ENCODE measurements around the gene DAAM1.
A peak's percentile ranks its signal among the peaks of the same experiment; 100 is the strongest.

DAAM1 gene

GRCh38 chr14:59214702-59215302 lies 26.3 kb downstream of the DAAM1 start:
- no peak for DNase-seq (ENCODE audit: extremely low spot score, insufficient read length, low read depth)
- peak; percentile 69 for FAIRE-seq

GRCh38 chr14:59215322-59215721 lies 26.9 kb downstream of the DAAM1 start:
- FAIRE-seq (no peak), DNase-seq (ENCODE audit: extremely low spot score, insufficient read length, low read depth) (no peak)

GRCh38 chr14:59215757-59216156 lies 27.3 kb downstream of the DAAM1 start:
- no peak for FAIRE-seq
- no peak for DNase-seq (ENCODE audit: extremely low spot score, insufficient read length, low read depth)

GRCh38 chr14:59217011-59217410 lies 28.5 kb downstream of the DAAM1 start:
- FAIRE-seq, result no peak
- no peak for DNase-seq (ENCODE audit: extremely low spot score, insufficient read length, low read depth)

GRCh38 chr14:59221568-59221967 lies 33.1 kb downstream of the DAAM1 start:
- no peak for FAIRE-seq
- no peak for DNase-seq (ENCODE audit: extremely low spot score, insufficient read length, low read depth)

- FAIRE-seq (no peak), DNase-seq (ENCODE audit: extremely low spot score, insufficient read length, low read depth) (no peak)
Measured at GRCh38 chr14:59224341-59224740, 35.9 kb downstream of the DAAM1 start.

- FAIRE-seq, result no peak
- no peak for DNase-seq (ENCODE audit: extremely low spot score, insufficient read length, low read depth)
Measured at GRCh38 chr14:59225281-59225680, 36.8 kb downstream of the DAAM1 start.

- no peak for DNase-seq (ENCODE audit: extremely low spot score, insufficient read length, low read depth)
- no peak for FAIRE-seq
Measured at GRCh38 chr14:59228421-59228820, 40.0 kb downstream of the DAAM1 start.

GRCh38 chr14:59229653-59230406 lies 41.4 kb downstream of the DAAM1 start:
- DNase-seq (ENCODE audit: extremely low spot score, insufficient read length, low read depth), result no peak
- FAIRE-seq, result no peak

- FAIRE-seq, result no peak
- DNase-seq (ENCODE audit: extremely low spot score, insufficient read length, low read depth), result no peak
Measured at GRCh38 chr14:59236195-59236594, 47.7 kb downstream of the DAAM1 start.

- DNase-seq (ENCODE audit: extremely low spot score, insufficient read length, low read depth) (no peak), FAIRE-seq (no peak)
Measured at GRCh38 chr14:59238216-59238615, 49.7 kb downstream of the DAAM1 start.

GRCh38 chr14:59239022-59239421 lies 50.6 kb downstream of the DAAM1 start:
- peak; percentile 9 for FAIRE-seq

GRCh38 chr14:59240356-59240755 lies 51.9 kb downstream of the DAAM1 start:
- DNase-seq (ENCODE audit: extremely low spot score, insufficient read length, low read depth) (no peak), FAIRE-seq (peak; percentile 90)

More at GRCh38 chr14:59239022-59239421, 50.6 kb downstream of the DAAM1 start:
- no peak for DNase-seq (ENCODE audit: extremely low spot score, insufficient read length, low read depth)

- FAIRE-seq (no peak), DNase-seq (ENCODE audit: extremely low spot score, insufficient read length, low read depth) (no peak)
Measured at GRCh38 chr14:59241121-59241520, 52.7 kb downstream of the DAAM1 start.

GRCh38 chr14:59243174-59243573 lies 54.7 kb downstream of the DAAM1 start:
- no peak for DNase-seq (ENCODE audit: extremely low spot score, insufficient read length, low read depth)
- FAIRE-seq, result peak; percentile 54

- DNase-seq (ENCODE audit: extremely low spot score, insufficient read length, low read depth) (no peak), FAIRE-seq (peak; percentile 57)
Measured at GRCh38 chr14:59244581-59244980, 56.1 kb downstream of the DAAM1 start.

- peak; percentile 96 for FAIRE-seq
Measured at GRCh38 chr14:59245809-59246295, 57.4 kb downstream of the DAAM1 start.

GRCh38 chr14:59246566-59246965 lies 58.1 kb downstream of the DAAM1 start:
- DNase-seq (ENCODE audit: extremely low spot score, insufficient read length, low read depth) (no peak), FAIRE-seq (no peak)

More at GRCh38 chr14:59245809-59246295, 57.4 kb downstream of the DAAM1 start:
- DNase-seq (ENCODE audit: extremely low spot score, insufficient read length, low read depth), result no peak

- no peak for DNase-seq (ENCODE audit: extremely low spot score, insufficient read length, low read depth)
- FAIRE-seq, result no peak
Measured at GRCh38 chr14:59247801-59248584, 59.5 kb downstream of the DAAM1 start.

GRCh38 chr14:59249029-59249428 lies 60.6 kb downstream of the DAAM1 start:
- DNase-seq (ENCODE audit: extremely low spot score, insufficient read length, low read depth) (no peak), FAIRE-seq (no peak)
